CD14-positive monocyte (primary cell): Measurements from ENCODE around the gene ABCG2. TPM values are rescaled to one million over a fixed set of nuclear protein-coding genes. Genes with fewer than 3 reads are reported as not detected.

Source experiments
- DNase-seq, 3 donors: peaks; one replicate each; pipeline ENCODE4 v3.0.0-alpha.2; 2011 to 2022
- H2AFZ ChIP-seq: 2 replicates; pipeline ENCODE4 v1.6.0; 2012; ENCODE audit warnings: mild to moderate bottlenecking, low read depth, low read length, inconsistent platforms; ENCODE audit not compliant: insufficient read depth, poor library complexity, severe bottlenecking
- H3K27ac ChIP-seq, 2 donors: 1 replicate in 1 of 2; 2 replicates in 1 of 2; pipeline ENCODE4 v1.5.1; 2012 to 2013; ENCODE audit warnings: low read length in 2 of 2, control low read depth in 1 of 2, inconsistent platforms in 1 of 2, low read depth in 1 of 2, mild to moderate bottlenecking in 1 of 2
- H3K27me3 ChIP-seq, 2 donors: one replicate each; pipeline versions ENCODE4 v1.6.0 to v1.6.1; 2011 to 2013; ENCODE audit warnings: low read length in 2 of 2; ENCODE audit not compliant: control insufficient read depth in 2 of 2, insufficient read depth in 2 of 2
- H3K36me3 ChIP-seq, 2 donors: replicated peaks in 1 of 2; 1 replicate in 1 of 2; 2 replicates in 1 of 2; pipeline versions ENCODE4 v1.5.1 to v1.6.1; 2012 to 2013; ENCODE audit warnings: low read length in 2 of 2, control low read depth in 1 of 2, inconsistent platforms in 1 of 2, mild to moderate bottlenecking in 1 of 2; ENCODE audit not compliant: insufficient read depth in 2 of 2, control insufficient read depth in 1 of 2
- H3K4me1 ChIP-seq, 2 donors: 1 replicate in 1 of 2; 2 replicates in 1 of 2; pipeline versions ENCODE4 v1.5.1 to v1.6.1; 2012 to 2013; ENCODE audit warnings: low read length in 2 of 2, control low read depth in 1 of 2, inconsistent platforms in 1 of 2, mild to moderate bottlenecking in 1 of 2, moderate library complexity in 1 of 2; ENCODE audit not compliant: insufficient read depth in 2 of 2, control insufficient read depth in 1 of 2
- H3K4me2 ChIP-seq: replicated peaks from 2 replicates; pipeline ENCODE3; 2012; ENCODE audit warnings: low read length, moderate library complexity, mild to moderate bottlenecking; ENCODE audit not compliant: poor library complexity, severe bottlenecking; ENCODE audit errors: extremely low read depth
- H3K4me3 ChIP-seq, 3 experiments: fragments of 200-600 bp in 1 of 3; sonication (generic) in 1 of 3; replicated peaks in 1 of 3; 1 replicate in 2 of 3; 2 replicates in 1 of 3; pipeline ENCODE4 v1.5.1; 2011 to 2013; ENCODE audit warnings: low read length in 3 of 3, mild to moderate bottlenecking in 3 of 3, control low read depth in 2 of 3, low read depth in 2 of 3, inconsistent platforms in 1 of 3, moderate library complexity in 1 of 3
- H3K79me2 ChIP-seq: 2 replicates; pipeline ENCODE4 v1.6.0; 2012; ENCODE audit warnings: mild to moderate bottlenecking, control low read depth, inconsistent platforms, low read length, moderate library complexity; ENCODE audit not compliant: insufficient read depth
- H3K9ac ChIP-seq: 2 replicates; pipeline ENCODE4 v1.6.0; 2017; ENCODE audit warnings: low read length, mild to moderate bottlenecking; ENCODE audit not compliant: insufficient read depth, poor library complexity, severe bottlenecking
- H3K9me3 ChIP-seq, 2 donors: replicated peaks in 1 of 2; 1 replicate in 1 of 2; 2 replicates in 1 of 2; pipeline versions ENCODE4 v1.5.1 to v1.6.1; 2012 to 2013; ENCODE audit warnings: low read length in 2 of 2, control low read depth in 1 of 2; ENCODE audit not compliant: control insufficient read depth in 1 of 2, insufficient read depth in 1 of 2
- H4K20me1 ChIP-seq: 2 replicates; pipeline ENCODE4 v1.6.0; 2012; ENCODE audit warnings: mild to moderate bottlenecking, low read length, control low read depth, moderate library complexity; ENCODE audit not compliant: insufficient read depth
- H3K27ac Mint-ChIP-seq, 7 donors: one replicate each; pipeline ENCODE4 v1.8.0; 2020; ENCODE audit warnings: mild to moderate bottlenecking in 7 of 7, mixed read lengths in 7 of 7, moderate library complexity in 6 of 7, inconsistent platforms in 2 of 7
- H3K27me3 Mint-ChIP-seq, 3 donors: one replicate each; pipeline ENCODE4 v1.8.0; 2021 to 2022; ENCODE audit warnings: low read depth in 3 of 3, mild to moderate bottlenecking in 3 of 3, mixed read lengths in 3 of 3, moderate library complexity in 3 of 3, inconsistent platforms in 1 of 3
- H3K36me3 Mint-ChIP-seq, 2 donors: one replicate each; pipeline ENCODE4 v1.8.0; 2020; ENCODE audit warnings: mixed read lengths in 2 of 2, inconsistent platforms in 1 of 2, mild to moderate bottlenecking in 1 of 2
- H3K4me1 Mint-ChIP-seq: one replicate; pipeline ENCODE4 v1.8.0; 2020; ENCODE audit warnings: mild to moderate bottlenecking, mixed read lengths
- H3K4me3 Mint-ChIP-seq, 2 donors: one replicate each; pipeline ENCODE4 v1.8.0; 2020; ENCODE audit warnings: mild to moderate bottlenecking in 2 of 2, mixed read lengths in 2 of 2, moderate library complexity in 1 of 2
- H3K9me3 Mint-ChIP-seq, 7 donors: one replicate each; pipeline ENCODE4 v1.8.0; 2020 to 2022; ENCODE audit warnings: mixed read lengths in 7 of 7, mild to moderate bottlenecking in 6 of 7, moderate library complexity in 6 of 7, inconsistent platforms in 2 of 7
- CTCF ChIP-seq: fragments of 200-600 bp; IDR thresholded peaks from one replicate; pipeline ENCODE4 v1.8.0; 2022; ENCODE audit warnings: antibody characterized with exemption, mild to moderate bottlenecking
- WGBS: methylation state at CpG from one replicate; pipeline ENCODE4 v1.1.5; 2013; ENCODE audit warnings: missing lambda C conversion rate; ENCODE audit not compliant: insufficient coverage; 5-methylcytosine and 5-hydroxymethylcytosine counted together
- intact Hi-C, 2 donors: fragments of 100-400 bp; cut with micrococcal nuclease; formaldehyde crosslinking; loops; one replicate each; pipeline versions ENCODE4 v1.15.0 to v1.15.1; 2023
- polyA plus RNA-seq, 3 donors: library from polyadenylated mRNA; depleted of rRNA in 1 of 3; unstranded in 2 of 3; stranded (reverse) in 1 of 3; fragments of 300-500 nt in 2 of 3; fragments of >200 nt in 1 of 3; fragmentation: Illumina TruSeq in 2 of 3; gene quantifications; 1 replicate in 2 of 3; 2 replicates in 1 of 3; pipeline ENCODE4 v1.2.3, GENCODE V29; 2012 to 2021

The ABCG2 gene
- polyA plus RNA-seq, 3 donors, result not detected

GRCh38 chr4:88138561-88138960 lies 19.9 kb downstream of the ABCG2 start:
- H3K79me2 ChIP-seq, result no peaks in the 10 kb centered on the region
- 92% methylated on average over 2 of the region's 2 CpGs for WGBS
- H3K4me2 ChIP-seq, result no peak overlapping the region
- H3K9me3 ChIP-seq, result no peaks in the 10 kb centered on the region
- no peak for DNase-seq
- intact Hi-C loops, result no loop called here
- H3K27ac ChIP-seq, result no peak overlapping the region
- Mint-ChIP-seq H3K4me3 (no peak overlapping the region), H3K36me3 (no peaks in the 10 kb centered on the region), H3K4me1 (no peaks in the 10 kb centered on the region), H3K27ac (no peak overlapping the region), H3K27me3 (peaks cover 0 to 2% (median 0%) of the 10 kb centered on the region in 3 donors), H3K9me3 (no peaks in the 10 kb centered on the region)
- no peaks in the 10 kb centered on the region for H3K36me3 ChIP-seq
- no peaks in the 10 kb centered on the region for H3K4me1 ChIP-seq
- no peak overlapping the region for H3K9ac ChIP-seq
- H3K27me3 ChIP-seq, result no peaks in the 10 kb centered on the region
- H2AFZ ChIP-seq, result no peak overlapping the region
- no peak for TF ChIP-seq CTCF
- H4K20me1 ChIP-seq, result no peaks in the 10 kb centered on the region
- no peak overlapping the region for H3K4me3 ChIP-seq

DNA sequence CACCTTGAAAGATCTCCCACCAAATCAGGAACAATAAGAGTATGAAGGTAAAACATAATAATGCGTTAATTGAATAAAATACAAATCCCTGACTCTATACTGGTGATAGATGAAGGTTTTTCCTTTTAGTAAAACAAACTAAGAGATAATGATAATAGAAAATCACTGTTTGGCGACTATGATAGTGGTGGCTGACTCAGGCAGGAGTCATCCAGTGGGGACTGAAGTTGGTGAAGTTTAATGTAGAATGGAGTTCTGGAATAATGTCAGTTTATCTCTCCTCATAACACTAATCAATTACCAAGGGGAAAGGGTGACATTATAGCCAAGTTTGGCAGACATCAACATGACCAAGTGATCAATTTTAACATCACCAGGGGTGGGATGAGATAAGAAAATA lies 21.3 kb downstream of the ABCG2 start:
- Histone ChIP-seq H3K4me3 (no peak overlapping the region), H3K9me3 (no peaks in the 10 kb centered on the region), H3K4me2 (no peak overlapping the region), H2AFZ (no peak overlapping the region), H3K36me3 (no peaks in the 10 kb centered on the region), H4K20me1 (no peaks in the 10 kb centered on the region), H3K9ac (no peak overlapping the region), H3K79me2 (no peaks in the 10 kb centered on the region), H3K27me3 (no peaks in the 10 kb centered on the region), H3K4me1 (no peaks in the 10 kb centered on the region), H3K27ac (no peak overlapping the region)
- TF ChIP-seq CTCF, result no peak
- Mint-ChIP-seq H3K36me3 (no peaks in the 10 kb centered on the region), H3K27ac (no peak overlapping the region), H3K4me3 (no peak overlapping the region), H3K27me3 (peaks cover 0 to 2% (median 0%) of the 10 kb centered on the region in 3 donors), H3K4me1 (no peaks in the 10 kb centered on the region), H3K9me3 (no peaks in the 10 kb centered on the region)
- DNase-seq, result no peak
- intact Hi-C loops, result no loop called here
- no CpG with 5 or more reads among the region's 2 CpGs for WGBS
